Neuronal stem cell (in vitro differentiated cells): ENCODE measurements around the gene WNT11.

Experiments used
- DNase-seq: peaks from one replicate; pipeline ENCODE4 v3.0.0-alpha.2; 2013; ENCODE audit warnings: low spot score
- H2AFZ ChIP-seq: one replicate; pipeline ENCODE4 v1.6.1; 2013; ENCODE audit warnings: mild to moderate bottlenecking, low read length, inconsistent platforms
- H2AK5ac ChIP-seq: 2 replicates; pipeline ENCODE4 v1.6.1; 2013; ENCODE audit warnings: low read depth, mild to moderate bottlenecking, inconsistent platforms, low read length, moderate library complexity, mixed read lengths
- H2BK120ac ChIP-seq: 2 replicates; pipeline ENCODE4 v1.6.1; 2013; ENCODE audit warnings: low read depth, mild to moderate bottlenecking, inconsistent platforms, low read length, moderate library complexity, mixed read lengths
- H2BK12ac ChIP-seq: one replicate; pipeline ENCODE4 v1.6.1; 2013; ENCODE audit warnings: low read length, inconsistent platforms
- H2BK15ac ChIP-seq: 2 replicates; pipeline ENCODE4 v1.6.1; 2013; ENCODE audit warnings: mild to moderate bottlenecking, low read length, inconsistent platforms, mixed read lengths
- H2BK5ac ChIP-seq: one replicate; pipeline ENCODE4 v1.6.1; 2013; ENCODE audit warnings: inconsistent platforms, mild to moderate bottlenecking, low read length, moderate library complexity
- H3K14ac ChIP-seq: one replicate; pipeline ENCODE4 v1.6.1; 2013; ENCODE audit warnings: low read length, inconsistent platforms
- H3K18ac ChIP-seq: 2 replicates; pipeline ENCODE4 v1.6.1; 2013; ENCODE audit warnings: low read length, inconsistent platforms
- H3K23ac ChIP-seq: 2 replicates; pipeline ENCODE4 v1.6.1; 2013; ENCODE audit warnings: low read depth, mild to moderate bottlenecking, mixed read lengths, low read length, inconsistent platforms; ENCODE audit not compliant: poor library complexity
- H3K27ac ChIP-seq: replicated peaks from 3 replicates; pipeline ENCODE4 v1.5.1; 2013; ENCODE audit warnings: low read length, inconsistent platforms
- H3K27me3 ChIP-seq, 3 experiments: 2 replicates each; pipeline ENCODE4 v1.6.1; 2013; ENCODE audit warnings: low read length in 3 of 3, mild to moderate bottlenecking in 2 of 3, inconsistent platforms in 1 of 3, low read depth in 1 of 3, mixed read lengths in 1 of 3, moderate library complexity in 1 of 3; ENCODE audit not compliant: control insufficient read depth in 3 of 3, insufficient read depth in 3 of 3
- H3K36me3 ChIP-seq, 2 donors: replicated peaks in 1 of 2; 2 replicates each; pipeline ENCODE4 v1.6.1; 2013; ENCODE audit warnings: low read length in 2 of 2; ENCODE audit not compliant: control insufficient read depth in 2 of 2, insufficient read depth in 2 of 2
- H3K4ac ChIP-seq: 2 replicates; pipeline ENCODE4 v1.6.1; 2013; ENCODE audit warnings: inconsistent platforms, mild to moderate bottlenecking, low read length, moderate library complexity
- H3K4me1 ChIP-seq, 2 donors: 1 replicate in 1 of 2; 2 replicates in 1 of 2; pipeline ENCODE4 v1.6.1; 2013; ENCODE audit warnings: low read length in 2 of 2, low read depth in 1 of 2; ENCODE audit not compliant: control insufficient read depth in 2 of 2, insufficient read depth in 1 of 2
- H3K4me2 ChIP-seq: one replicate; pipeline ENCODE4 v1.6.1; 2013; ENCODE audit warnings: mild to moderate bottlenecking, low read length, inconsistent platforms; ENCODE audit not compliant: insufficient read depth, poor library complexity, severe bottlenecking
- H3K4me3 ChIP-seq, 2 donors: 2 replicates each; pipeline ENCODE4 v1.5.1; 2013; ENCODE audit warnings: low read length in 2 of 2, mild to moderate bottlenecking in 2 of 2, inconsistent platforms in 1 of 2, moderate library complexity in 1 of 2
- H3K79me1 ChIP-seq: one replicate; pipeline ENCODE4 v1.6.1; 2013; ENCODE audit warnings: low read depth, mild to moderate bottlenecking, inconsistent platforms, low read length, moderate library complexity
- H3K9ac ChIP-seq: one replicate; pipeline ENCODE4 v1.6.1; 2013; ENCODE audit warnings: mild to moderate bottlenecking, low read depth, low read length, inconsistent platforms; ENCODE audit not compliant: poor library complexity
- H3K9me3 ChIP-seq, 2 donors: replicated peaks in 1 of 2; 2 replicates each; pipeline versions ENCODE3 to v1.6.1; 2013; ENCODE audit warnings: low read length in 2 of 2, mild to moderate bottlenecking in 2 of 2, inconsistent platforms in 1 of 2, low read depth in 1 of 2, mixed read lengths in 1 of 2, moderate library complexity in 1 of 2; ENCODE audit not compliant: control insufficient read depth in 2 of 2, insufficient read depth in 1 of 2
- H4K8ac ChIP-seq: one replicate; pipeline ENCODE4 v1.6.1; 2013; ENCODE audit warnings: low read depth, mild to moderate bottlenecking, inconsistent platforms, low read length, moderate library complexity
- H4K91ac ChIP-seq: one replicate; pipeline ENCODE4 v1.6.1; 2013; ENCODE audit warnings: low read length, low read depth, mild to moderate bottlenecking, inconsistent platforms; ENCODE audit not compliant: poor library complexity
- WGBS, 2 donors: extraction: QIAGEN DNeasy Blood & Tissue Kit; methylation state at CpG; one replicate each; pipeline ENCODE4 v1.1.7; 2013; ENCODE audit warnings: missing lambda C conversion rate in 2 of 2, mixed read lengths in 1 of 2; ENCODE audit not compliant: insufficient read length in 2 of 2, insufficient replicate concordance in 1 of 2; ENCODE audit errors: extremely low coverage in 2 of 2; 5-methylcytosine and 5-hydroxymethylcytosine counted together

WNT11 gene

DNA sequence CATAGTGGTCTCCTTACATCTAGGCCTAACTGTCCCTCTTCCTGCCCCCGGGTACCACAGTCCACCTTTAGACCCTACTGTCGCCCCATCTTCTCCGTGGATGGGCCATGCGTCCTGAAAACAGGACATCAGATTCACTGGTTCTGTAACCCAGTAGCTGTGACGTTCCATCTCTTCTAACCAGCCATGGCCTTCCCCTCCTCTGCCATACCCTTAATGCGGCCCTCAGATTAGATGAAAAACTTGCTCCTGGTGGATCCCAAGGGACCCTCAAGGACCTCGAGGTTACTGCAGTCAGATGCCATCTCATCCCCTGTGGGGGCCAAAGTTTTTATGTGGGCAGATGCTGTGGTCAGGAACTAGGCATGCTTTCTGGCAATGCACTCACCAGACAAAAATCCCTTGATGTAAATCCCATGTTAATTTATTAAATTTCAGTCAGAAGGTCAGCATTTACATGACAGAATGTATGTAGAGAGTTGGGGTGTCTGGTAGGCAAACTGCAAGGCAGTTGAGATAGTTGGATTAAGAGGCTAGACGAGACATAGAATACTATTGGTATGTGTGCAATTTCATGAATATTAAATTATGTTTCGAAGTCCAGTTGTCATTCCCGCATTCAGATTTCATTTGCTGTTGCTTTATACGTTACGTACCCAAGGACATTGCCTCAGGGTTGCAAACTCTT is 64.3 kb downstream of the WNT11 start:
- no peak overlapping the region for H2AK5ac ChIP-seq
- no peak overlapping the region for H2BK15ac ChIP-seq
- no peak overlapping the region for H3K9ac ChIP-seq
- no peak overlapping the region for H2BK5ac ChIP-seq
- no peak overlapping the region for H4K8ac ChIP-seq
- H3K79me1 ChIP-seq = no peaks in the 10 kb centered on the region
- H3K36me3 ChIP-seq = peaks cover 2 to 36% of the 10 kb centered on the region in 2 donors
- H2BK12ac ChIP-seq = no peak overlapping the region
- H3K14ac ChIP-seq = no peak overlapping the region
- no peak overlapping the region for H3K27ac ChIP-seq
- no peak overlapping the region for H3K18ac ChIP-seq
- no peak overlapping the region for H3K23ac ChIP-seq
- H3K9me3 ChIP-seq = no peaks in the 10 kb centered on the region
- H3K4me2 ChIP-seq = no peak overlapping the region
- H3K4me3 ChIP-seq = no peak overlapping the region
- no peak for DNase-seq
- no peak overlapping the region for H4K91ac ChIP-seq
- H3K4me1 ChIP-seq = no peaks in the 10 kb centered on the region
- no peak overlapping the region for H3K4ac ChIP-seq
- H2AFZ ChIP-seq = no peak overlapping the region
- WGBS, 2 donors = no CpG with 5 or more reads among the region's 12 CpGs
- no peaks in the 10 kb centered on the region for H3K27me3 ChIP-seq
- no peak overlapping the region for H2BK120ac ChIP-seq

DNA sequence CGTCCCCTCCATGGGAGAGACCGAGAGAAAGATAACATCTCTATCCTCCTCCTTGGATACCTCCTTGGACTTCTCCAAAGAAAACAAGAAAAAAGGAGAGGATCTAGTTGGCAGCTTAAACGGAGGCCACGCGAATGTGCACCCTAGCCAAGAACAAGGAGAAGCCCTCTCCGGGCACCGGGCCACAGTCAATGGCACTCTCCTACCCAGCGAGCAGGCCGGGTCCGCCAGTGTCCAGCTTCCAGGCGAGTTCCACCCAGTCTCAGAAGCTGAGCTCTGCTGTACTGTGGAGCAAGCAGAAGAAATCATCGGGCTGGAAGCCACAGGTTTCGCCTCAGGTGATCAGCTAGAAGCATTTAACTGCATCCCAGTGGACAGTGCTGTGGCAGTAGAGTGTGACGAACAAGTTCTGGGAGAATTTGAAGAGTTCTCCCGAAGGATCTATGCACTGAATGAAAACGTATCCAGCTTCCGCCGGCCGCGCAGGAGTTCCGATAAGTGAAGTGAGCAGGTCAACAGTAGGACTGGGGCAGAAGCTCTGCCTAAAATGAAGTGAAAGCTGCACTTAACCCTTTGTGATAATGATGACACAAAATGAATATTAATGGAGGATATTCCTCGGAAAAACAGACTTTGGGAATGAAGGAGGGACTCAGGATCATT is 65.3 kb downstream of the WNT11 start:
- H2BK5ac ChIP-seq = no peak overlapping the region
- no peak overlapping the region for H2BK12ac ChIP-seq
- peak overlapping the region; percentile 10 for H4K91ac ChIP-seq
- no peak overlapping the region for H3K14ac ChIP-seq
- no peak overlapping the region for H2BK15ac ChIP-seq
- no peak overlapping the region for H2AFZ ChIP-seq
- no peak overlapping the region for H3K23ac ChIP-seq
- H3K4ac ChIP-seq = no peak overlapping the region
- no peak overlapping the region for H3K4me3 ChIP-seq
- H3K79me1 ChIP-seq = no peaks in the 10 kb centered on the region
- H3K9ac ChIP-seq = peak overlapping the region; percentile 8
- no peak overlapping the region for H3K18ac ChIP-seq
- no peak overlapping the region for H3K4me2 ChIP-seq
- no peak for DNase-seq
- no CpG with 5 or more reads among the region's 22 CpGs for WGBS, 2 donors
- H4K8ac ChIP-seq = no peak overlapping the region
- H3K9me3 ChIP-seq = no peaks in the 10 kb centered on the region
- no peak overlapping the region for H3K27ac ChIP-seq
- no peak overlapping the region for H2AK5ac ChIP-seq
- H2BK120ac ChIP-seq = no peak overlapping the region
- H3K36me3 ChIP-seq = peaks cover 2 to 38% of the 10 kb centered on the region in 2 donors
- H3K27me3 ChIP-seq = no peaks in the 10 kb centered on the region
- H3K4me1 ChIP-seq = no peaks in the 10 kb centered on the region

DNA sequence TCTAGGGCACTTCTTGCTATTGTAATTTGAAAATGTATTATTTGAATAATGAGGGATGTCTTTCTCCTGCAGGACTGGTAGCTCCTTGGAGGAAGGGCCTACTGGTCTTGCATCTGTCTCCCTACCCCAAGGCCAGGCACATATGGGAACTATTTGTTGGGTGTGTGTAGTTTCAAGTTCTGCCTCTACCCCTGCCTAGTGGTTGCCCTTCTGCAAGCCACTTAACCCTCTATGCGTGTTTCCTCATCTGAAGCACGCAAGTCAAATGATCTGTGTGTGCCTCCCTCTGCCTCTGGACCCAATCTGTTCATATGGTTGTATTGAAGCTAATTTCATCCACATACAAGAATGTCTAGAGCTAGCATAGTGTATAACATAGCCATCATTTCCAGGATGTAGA is 67.0 kb downstream of the WNT11 start:
- WGBS, 2 donors = no CpG with 5 or more reads among the region's 2 CpGs
- H2BK5ac ChIP-seq = no peak overlapping the region
- no peak overlapping the region for H3K4ac ChIP-seq
- no peak overlapping the region for H2BK120ac ChIP-seq
- no peak overlapping the region for H3K27ac ChIP-seq
- H2BK12ac ChIP-seq = no peak overlapping the region
- H2BK15ac ChIP-seq = no peak overlapping the region
- H2AFZ ChIP-seq = no peak overlapping the region
- no peak overlapping the region for H2AK5ac ChIP-seq
- H4K91ac ChIP-seq = no peak overlapping the region
- H3K4me2 ChIP-seq = no peak overlapping the region
- H3K18ac ChIP-seq = no peak overlapping the region
- H3K4me1 ChIP-seq = no peaks in the 10 kb centered on the region
- no peak overlapping the region for H3K9ac ChIP-seq
- peaks cover 2 to 45% of the 10 kb centered on the region in 2 donors for H3K36me3 ChIP-seq
- H3K4me3 ChIP-seq = no peak overlapping the region
- no peak overlapping the region for H4K8ac ChIP-seq
- H3K9me3 ChIP-seq = no peaks in the 10 kb centered on the region
- no peak for DNase-seq
- H3K23ac ChIP-seq = no peak overlapping the region
- no peak overlapping the region for H3K14ac ChIP-seq
- H3K79me1 ChIP-seq = no peaks in the 10 kb centered on the region
- H3K27me3 ChIP-seq = no peaks in the 10 kb centered on the region
